ENCODE measurements around the gene ANKRD30A. TPM values are rescaled to one million over a fixed set of nuclear protein-coding genes. Genes with fewer than 3 reads are reported as not detected.
"Not testable (repeated sequence)": the region's sequence is repeated elsewhere in the genome, so short reads cannot be mapped to it uniquely, and the experiment has no call there.

ANKRD30A gene
- total RNA-seq, 3 donors from 2014 or later = not detected

- Histone ChIP-seq H3K36me3 (ENCODE audit: low read depth) (no peaks in the 10 kb centered on the region), H3K9me3 (peaks cover 53% of the 10 kb centered on the region), H3K4me3 (no peak overlapping the region), H3K4me1 (ENCODE audit: low read depth) (no peaks in the 10 kb centered on the region)
- intact Hi-C loops (cut with DNase I, micrococcal nuclease) = no loop called here
- ATAC-seq = no peak
- DNase-seq = no peak
- no peak for TF ChIP-seq CTCF (IDR thresholded peaks at IDR 0.05)
These were observed 121.2 kb downstream of the ANKRD30A start for GRCh38 chr10:37246637-37247036.

- H3K9me3 ChIP-seq = peaks cover 35% of the 10 kb centered on the region
- H3K36me3 ChIP-seq (ENCODE audit: low read depth); H3K4me1 ChIP-seq (ENCODE audit: low read depth); ATAC-seq; intact Hi-C loops (cut with DNase I, micrococcal nuclease); H3K4me3 ChIP-seq; DNase-seq: not testable (repeated sequence)
These were observed 130.4 kb downstream of the ANKRD30A start for GRCh38 chr10:37255837-37256236.

GRCh38 chr10:37263304-37263703 is 137.9 kb downstream of the ANKRD30A start:
- H3K4me1 ChIP-seq (ENCODE audit: low read depth) = no peaks in the 10 kb centered on the region
- no peak overlapping the region for H3K4me3 ChIP-seq
- TF ChIP-seq CTCF (IDR thresholded peaks at IDR 0.05) = no peak
- no peaks in the 10 kb centered on the region for H3K36me3 ChIP-seq (ENCODE audit: low read depth)
- intact Hi-C loops (cut with DNase I, micrococcal nuclease) = no loop called here
- ATAC-seq = no peak
- peaks cover 31% of the 10 kb centered on the region for H3K9me3 ChIP-seq
- no peak for DNase-seq

- H3K4me1 ChIP-seq (ENCODE audit: low read depth) = no peaks in the 10 kb centered on the region
- ATAC-seq = no peak
- intact Hi-C loops (cut with DNase I, micrococcal nuclease) = no loop called here
These were observed 142.9 kb downstream of the ANKRD30A start for GRCh38 chr10:37268266-37268665.

GRCh38 chr10:37269554-37270256 is 144.3 kb downstream of the ANKRD30A start:
- DNase-seq = no peak
- Histone ChIP-seq H3K4me3 (no peak overlapping the region), H3K36me3 (ENCODE audit: low read depth) (no peaks in the 10 kb centered on the region), H3K9me3 (peaks cover 60% of the 10 kb centered on the region), H3K4me1 (ENCODE audit: low read depth) (no peaks in the 10 kb centered on the region)
- intact Hi-C loops (cut with DNase I, micrococcal nuclease) = no loop called here
- TF ChIP-seq CTCF (IDR thresholded peaks at IDR 0.05) = no peak
- no peak for ATAC-seq

More at GRCh38 chr10:37268266-37268665, 142.9 kb downstream of the ANKRD30A start:
- H3K9me3 ChIP-seq = peaks cover 50% of the 10 kb centered on the region
- no peak for TF ChIP-seq CTCF (IDR thresholded peaks at IDR 0.05)
- no peaks in the 10 kb centered on the region for H3K36me3 ChIP-seq (ENCODE audit: low read depth)
- no peak overlapping the region for H3K4me3 ChIP-seq
- no peak for DNase-seq

GRCh38 chr10:37275216-37275777 is 149.9 kb downstream of the ANKRD30A start:
- intact Hi-C loops (cut with DNase I, micrococcal nuclease) = no loop called here
- peaks cover 55% of the 10 kb centered on the region for H3K9me3 ChIP-seq
- no peaks in the 10 kb centered on the region for H3K36me3 ChIP-seq (ENCODE audit: low read depth)
- H3K4me1 ChIP-seq (ENCODE audit: low read depth) = no peaks in the 10 kb centered on the region
- H3K4me3 ChIP-seq = no peak overlapping the region
- ATAC-seq (no peak), DNase-seq (no peak)
- TF ChIP-seq CTCF (IDR thresholded peaks at IDR 0.05) = no peak
